ENCODE results near the gene PLD5. TPM values are rescaled to one million over a fixed set of nuclear protein-coding genes. Genes with fewer than 3 reads are reported as not detected.

PLD5 gene
- total RNA-seq, result 0.26 and 0.29 TPM in 2 replicates
- 1.1 TPM for polyA plus RNA-seq (2012)

- DNase-seq (ENCODE audit: low read depth), result no peak
These were observed at the start of gene PLD5 for GRCh38 chr1:242524571-242525359. Gene PLD5, minus strand, starts transcription at chr1:242524697.

- peak; percentile 12 for DNase-seq (ENCODE audit: low read depth)
These were observed 45.4 kb upstream of the PLD5 start for GRCh38 chr1:242569867-242570266.

GRCh38 chr1:242568666-242569065 is 44.2 kb upstream of the PLD5 start:
- no peak for DNase-seq (ENCODE audit: low read depth)

GRCh38 chr1:242567596-242567995 is 43.1 kb upstream of the PLD5 start:
- no peak for DNase-seq (ENCODE audit: low read depth)

GRCh38 chr1:242556759-242557158 is 32.3 kb upstream of the PLD5 start:
- DNase-seq (ENCODE audit: low read depth), result no peak

- no peak for DNase-seq (ENCODE audit: low read depth)
These were observed 31.8 kb upstream of the PLD5 start for GRCh38 chr1:242556276-242556675.

GRCh38 chr1:242554577-242554976 is 30.1 kb upstream of the PLD5 start:
- DNase-seq (ENCODE audit: low read depth), result no peak

- peak; percentile 18 for DNase-seq (ENCODE audit: low read depth)
These were observed 22.6 kb upstream of the PLD5 start for GRCh38 chr1:242546849-242547729.

GRCh38 chr1:242546441-242546840 is 21.9 kb upstream of the PLD5 start:
- DNase-seq (ENCODE audit: low read depth), result no peak

- no peak for DNase-seq (ENCODE audit: low read depth)
These were observed 19.6 kb upstream of the PLD5 start for GRCh38 chr1:242544071-242544470.

- no peak for DNase-seq (ENCODE audit: low read depth)
These were observed 17.8 kb upstream of the PLD5 start for GRCh38 chr1:242542271-242542670.

GRCh38 chr1:242535986-242536385 is 11.5 kb upstream of the PLD5 start:
- no peak for DNase-seq (ENCODE audit: low read depth)

- DNase-seq (ENCODE audit: low read depth), result no peak
These were observed 10.3 kb upstream of the PLD5 start for GRCh38 chr1:242534753-242535152.

GRCh38 chr1:242530761-242531160 is 6.3 kb upstream of the PLD5 start:
- DNase-seq (ENCODE audit: low read depth), result no peak

- no peak for DNase-seq (ENCODE audit: low read depth)
These were observed 1.3 kb upstream of the PLD5 start for GRCh38 chr1:242525769-242526168.

GRCh38 chr1:242525360-242525722 is 844 bp upstream of the PLD5 start:
- no peak for DNase-seq (ENCODE audit: low read depth)

- DNase-seq (ENCODE audit: low read depth), result peak; percentile 51
These were observed 552 bp downstream of the PLD5 start for GRCh38 chr1:242523719-242524570.

GRCh38 chr1:242522996-242523718 is 1.3 kb downstream of the PLD5 start:
- no peak for DNase-seq (ENCODE audit: low read depth)

- no peak for DNase-seq (ENCODE audit: low read depth)
These were observed 2.1 kb downstream of the PLD5 start for GRCh38 chr1:242522304-242522945.

- DNase-seq (ENCODE audit: low read depth), result no peak
These were observed 8.9 kb downstream of the PLD5 start for GRCh38 chr1:242515555-242515954.
